H1 (cell line): Measurements from ENCODE around the gene STK32C. TPM values are rescaled to one million over a fixed set of nuclear protein-coding genes. Genes with fewer than 3 reads are reported as not detected.

Source experiments
- CTCF ChIA-PET: fragments of 300-600 bp; sonication (Branson Sonifier 250); formaldehyde crosslinking; loops from one replicate; lab custom pipeline; 2021; ENCODE audit not compliant: partially characterized antibody; lab: Charles Lee
- POLR2A ChIA-PET: fragments of 300-600 bp; sonication (Branson Sonifier 250); formaldehyde crosslinking; loops from one replicate; lab custom pipeline; 2021; ENCODE audit warnings: inconsistent platforms; ENCODE audit not compliant: partially characterized antibody; lab: Charles Lee
- DNase-seq, 2 experiments: peaks; one replicate each; pipeline versions ENCODE4 v3.0.0 to v3.0.0-alpha.2; 2010 to 2022; ENCODE audit warnings: low spot score in 2 of 2, low read depth in 1 of 2, mixed read lengths in 1 of 2
- FAIRE-seq: peaks from 2 replicates; lab custom pipeline; 2011; peaks lifted over from hg19 to GRCh38; lab: Jason Lieb, UNC
- H2AFZ ChIP-seq: 2 replicates; pipeline ENCODE4 v1.8.1; 2012; ENCODE audit warnings: low read length, inconsistent platforms
- H2AK5ac ChIP-seq: 2 replicates; pipeline ENCODE4 v1.6.1; 2013; ENCODE audit warnings: low read depth, low read length
- H2BK120ac ChIP-seq: replicated peaks from 2 replicates; pipeline ENCODE3; 2013; ENCODE audit warnings: low read depth, low read length, inconsistent platforms
- H2BK12ac ChIP-seq: 2 replicates; pipeline ENCODE4 v1.6.1; 2013; ENCODE audit warnings: low read depth, low read length
- H2BK15ac ChIP-seq: 2 replicates; pipeline ENCODE4 v1.6.1; 2013; ENCODE audit warnings: low read length
- H2BK20ac ChIP-seq: 2 replicates; pipeline ENCODE4 v1.6.1; 2013; ENCODE audit warnings: low read length
- H2BK5ac ChIP-seq: 2 replicates; pipeline ENCODE4 v1.6.1; 2013; ENCODE audit warnings: low read depth, low read length
- H3K14ac ChIP-seq: 2 replicates; pipeline ENCODE4 v1.6.1; 2013; ENCODE audit warnings: inconsistent platforms; ENCODE audit not compliant: insufficient read length
- H3K18ac ChIP-seq: 2 replicates; pipeline ENCODE4 v1.6.1; 2013; ENCODE audit warnings: low read length; ENCODE audit errors: extremely low read depth
- H3K23ac ChIP-seq: 2 replicates; pipeline ENCODE4 v1.6.1; 2013; ENCODE audit warnings: inconsistent platforms; ENCODE audit not compliant: insufficient read length
- H3K23me2 ChIP-seq: 2 replicates; pipeline ENCODE4 v1.6.1; 2013; ENCODE audit warnings: low read depth, low read length
- H3K27ac ChIP-seq: 2 replicates; pipeline ENCODE4 v1.6.1; 2011; ENCODE audit warnings: low read depth, low read length, inconsistent platforms
- H3K27me3 ChIP-seq, 4 experiments: replicated peaks in 1 of 4; 1 replicate in 1 of 4; 2 replicates in 3 of 4; pipeline versions ENCODE4 v1.6.1 to v1.8.1; 2011 to 2013; ENCODE audit warnings: low read length in 3 of 4, mild to moderate bottlenecking in 3 of 4, inconsistent platforms in 2 of 4, mixed read lengths in 2 of 4, moderate library complexity in 1 of 4; ENCODE audit not compliant: control insufficient read depth in 3 of 4, insufficient read depth in 3 of 4; ENCODE audit errors: extremely low read depth in 1 of 4
- H3K36me3 ChIP-seq, 4 experiments: 2 replicates each; pipeline versions ENCODE4 v1.6.1 to v1.8.1; 2011 to 2013; ENCODE audit warnings: mild to moderate bottlenecking in 4 of 4, low read length in 3 of 4, moderate library complexity in 2 of 4, control low read depth in 1 of 4, inconsistent platforms in 1 of 4; ENCODE audit not compliant: insufficient read depth in 4 of 4, control insufficient read depth in 2 of 4
- H3K4ac ChIP-seq: replicated peaks from 2 replicates; pipeline ENCODE3; 2013; ENCODE audit warnings: low read length, low read depth, mixed read lengths, inconsistent platforms; ENCODE audit not compliant: insufficient read length
- H3K4me1 ChIP-seq, 4 experiments: replicated peaks in 1 of 4; 1 replicate in 1 of 4; 2 replicates in 3 of 4; pipeline versions ENCODE4 v1.6.1 to v1.8.1; 2011 to 2013; ENCODE audit warnings: low read length in 3 of 4, inconsistent platforms in 2 of 4, mixed read lengths in 1 of 4; ENCODE audit not compliant: insufficient read depth in 4 of 4, control insufficient read depth in 3 of 4
- H3K4me2 ChIP-seq, 2 experiments: 2 replicates each; pipeline versions ENCODE4 v1.6.1 to v1.8.1; 2011 to 2013; ENCODE audit warnings: low read depth in 2 of 2, low read length in 2 of 2, control low read depth in 1 of 2, inconsistent platforms in 1 of 2, mild to moderate bottlenecking in 1 of 2; ENCODE audit not compliant: insufficient read depth in 1 of 2
- H3K4me3 ChIP-seq, 4 experiments: fragments of 200-600, 300-600 bp in 1 of 4; sonication (generic), shearing (Covaris generic), sonication (Bioruptor Twin) in 1 of 4; 2 replicates each; pipeline versions ENCODE4 v1.5.1 to v1.8.1; 2011 to 2016; ENCODE audit warnings: low read length in 4 of 4, low read depth in 3 of 4, control low read depth in 2 of 4, inconsistent platforms in 2 of 4, mild to moderate bottlenecking in 2 of 4, mixed read lengths in 1 of 4, moderate library complexity in 1 of 4; ENCODE audit not compliant: insufficient read depth in 2 of 4; ENCODE audit errors: extremely low read depth in 1 of 4
- H3K56ac ChIP-seq: replicated peaks from 2 replicates; pipeline ENCODE3; 2013; ENCODE audit warnings: low read depth, mild to moderate bottlenecking, mixed read lengths, low read length, inconsistent platforms; ENCODE audit not compliant: insufficient read length
- H3K79me1 ChIP-seq: 2 replicates; pipeline ENCODE4 v1.6.1; 2013; ENCODE audit warnings: low read depth, low read length, control low read depth
- H3K79me2 ChIP-seq, 2 experiments: 2 replicates each; pipeline versions ENCODE4 v1.6.1 to v1.8.1; 2012 to 2013; ENCODE audit warnings: low read length in 2 of 2, mild to moderate bottlenecking in 2 of 2, inconsistent platforms in 1 of 2; ENCODE audit not compliant: insufficient read depth in 2 of 2, control insufficient read depth in 1 of 2
- H3K9ac ChIP-seq, 4 experiments: replicated peaks in 1 of 4; 1 replicate in 1 of 4; 2 replicates in 3 of 4; pipeline versions ENCODE4 v1.6.1 to v1.8.1; 2011 to 2013; ENCODE audit warnings: low read depth in 3 of 4, low read length in 3 of 4, control low read depth in 2 of 4, mild to moderate bottlenecking in 2 of 4, moderate library complexity in 2 of 4, inconsistent platforms in 1 of 4; ENCODE audit errors: extremely low read depth in 1 of 4
- H3K9me3 ChIP-seq, 2 experiments: 2 replicates each; pipeline versions ENCODE4 v1.6.1 to v1.8.1; 2012 to 2013; ENCODE audit warnings: mild to moderate bottlenecking in 2 of 2, moderate library complexity in 2 of 2, control low read depth in 1 of 2, inconsistent platforms in 1 of 2, low read depth in 1 of 2, low read length in 1 of 2, mixed read lengths in 1 of 2; ENCODE audit not compliant: insufficient read depth in 2 of 2
- H4K20me1 ChIP-seq, 2 experiments: replicated peaks in 1 of 2; 2 replicates each; pipeline versions ENCODE3 to v1.8.1; 2011 to 2013; ENCODE audit warnings: inconsistent platforms in 2 of 2, low read length in 2 of 2, mild to moderate bottlenecking in 1 of 2; ENCODE audit not compliant: insufficient read depth in 2 of 2, control insufficient read depth in 1 of 2
- H4K5ac ChIP-seq: 2 replicates; pipeline ENCODE4 v1.6.1; 2013; ENCODE audit warnings: low read length, low read depth, mixed read lengths, inconsistent platforms; ENCODE audit not compliant: insufficient read length
- H4K8ac ChIP-seq: 2 replicates; pipeline ENCODE4 v1.8.0; 2013; ENCODE audit warnings: mild to moderate bottlenecking, moderate library complexity, low read length, inconsistent platforms; ENCODE audit not compliant: insufficient read depth; ENCODE audit errors: extremely low read depth
- H4K91ac ChIP-seq: replicated peaks from 2 replicates; pipeline ENCODE3; 2013; ENCODE audit warnings: low read length, mixed read lengths, inconsistent platforms; ENCODE audit not compliant: insufficient read length
- CREB1 ChIP-seq: IDR thresholded peaks from 2 replicates; pipeline ENCODE4 v1.6.1; 2012; ENCODE audit warnings: inconsistent platforms
- EP300 ChIP-seq, 2 experiments: IDR thresholded peaks; 1 replicate in 1 of 2; 2 replicates in 1 of 2; pipeline ENCODE4 v1.6.1; 2011 to 2012; ENCODE audit warnings: low read depth in 2 of 2, low read length in 2 of 2, mild to moderate bottlenecking in 2 of 2, borderline replicate concordance in 1 of 2, inconsistent platforms in 1 of 2, moderate library complexity in 1 of 2
- HDAC2 ChIP-seq, 2 experiments: fragments of 300-600 bp in 1 of 2; sonication (generic) in 1 of 2; IDR thresholded peaks; 2 replicates each; pipeline ENCODE4 v1.6.1; 2011 to 2012; ENCODE audit warnings: low read depth in 2 of 2, low read length in 2 of 2, mild to moderate bottlenecking in 2 of 2, moderate library complexity in 2 of 2, borderline replicate concordance in 1 of 2, inconsistent platforms in 1 of 2
- RBBP5 ChIP-seq: IDR thresholded peaks from 2 replicates; pipeline ENCODE4 v1.7.1; 2012; ENCODE audit warnings: low read depth, mild to moderate bottlenecking, inconsistent platforms, low read length, moderate library complexity, borderline replicate concordance
- RXRA ChIP-seq: IDR thresholded peaks from 2 replicates; pipeline ENCODE4 v1.6.1; 2011; ENCODE audit warnings: low read depth, mild to moderate bottlenecking, low read length, moderate library complexity; ENCODE audit not compliant: insufficient read depth
- TCF12 ChIP-seq: IDR thresholded peaks from 2 replicates; pipeline ENCODE4 v1.6.1; 2011; ENCODE audit warnings: low read depth, mild to moderate bottlenecking, low read length
- WGBS, 2 experiments: shearing (Covaris generic) in 1 of 2; methylation state at CpG; one replicate each; pipeline versions ENCODE4 v1.1.6 to v1.1.7; 2013 to 2015; ENCODE audit warnings: low lambda C conversion rate in 2 of 2, mixed read lengths in 2 of 2, inconsistent platforms in 1 of 2, low coverage in 1 of 2, missing lambda C conversion rate in 1 of 2; ENCODE audit not compliant: insufficient replicate concordance in 2 of 2, insufficient coverage in 1 of 2, insufficient read length in 1 of 2; ENCODE audit errors: extremely low coverage in 1 of 2, missing lambda C conversion rate in 1 of 2; 5-methylcytosine and 5-hydroxymethylcytosine counted together
- polyA plus RNA-seq, 7 experiments: library from polyadenylated mRNA; depleted of rRNA in 3 of 7; stranded (reverse) in 5 of 7; unstranded in 2 of 7; fragments of >200 nt in 5 of 7; fragments of 200-250 nt in 2 of 7; gene quantifications; 1 replicate in 5 of 7; 2 replicates in 1 of 7; 4 replicates in 1 of 7; pipeline versions ENCODE4 v1.2.1 to v1.2.3, GENCODE V29; 2011 to 2013; ENCODE audit warnings: missing spikeins in 2 of 7, mixed read lengths in 2 of 7
- total RNA-seq: library from RNA; stranded (reverse); fragmentation: NEBNext Ultra II Directional; extraction: Animal tissue kit (Norgen Biotek cat#: 25700); gene quantifications from 2 replicates; pipeline ENCODE4 v1.2.1, GENCODE V29; 2021
- TF ChIP-seq, protein P1 (sequence below): IDR thresholded peaks from 2 replicates; pipeline ENCODE4 v1.6.1; 2012; ENCODE audit warnings: inconsistent platforms
- TF ChIP-seq, protein P2 (sequence below): IDR thresholded peaks from 2 replicates; pipeline ENCODE4 v1.6.1; 2011; ENCODE audit warnings: low read length, improper control_type of control experiment
- TF ChIP-seq, protein P3 (sequence below), 3 experiments: IDR thresholded peaks; 1 replicate in 2 of 3; 2 replicates in 1 of 3; pipeline versions ENCODE4 v1.5.1 to v1.6.1; 2011; ENCODE audit warnings: low read length in 3 of 3, mild to moderate bottlenecking in 3 of 3, inconsistent platforms in 2 of 3, low read depth in 1 of 3, moderate library complexity in 1 of 3; ENCODE audit not compliant: insufficient read depth in 1 of 3; ENCODE audit errors: control extremely low read depth in 1 of 3

STK32C gene
- total and polyA plus RNA-seq, 2 of the 8 experiments (the other 6 are each of a cell fraction or from before 2014, with no cell fraction given): 10.6 to 15.6 TPM

DNA sequence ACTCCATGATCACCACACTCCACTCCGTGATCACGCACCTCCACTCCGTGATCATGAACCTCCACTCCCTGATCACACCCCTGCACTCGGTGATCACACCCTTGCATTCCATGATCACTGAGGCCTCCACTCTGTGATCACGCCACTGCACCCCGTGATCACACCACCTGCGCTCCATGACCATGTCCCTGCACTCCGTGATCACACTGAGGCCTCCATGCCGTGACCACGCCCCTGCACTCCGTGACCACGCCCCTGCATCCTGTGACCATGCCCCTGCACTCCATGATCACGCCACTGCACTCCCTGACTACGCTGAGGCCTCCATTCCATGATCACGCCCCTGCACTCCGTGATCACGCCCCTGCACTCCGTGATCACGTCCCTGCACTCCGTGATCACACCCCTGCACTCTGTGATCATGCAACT lies 27.1 kb downstream of the STK32C start:
- no peaks in the 10 kb centered on the region for H3K36me3 ChIP-seq
- peaks cover 0 to 2% (median 0%) of the 10 kb centered on the region in 4 experiments; a peak in 1 of 7 replicates for H3K4me1 ChIP-seq
- POLR2A ChIA-PET: no interaction called here
- no peak overlapping the region for H3K9ac ChIP-seq
- H3K79me1 ChIP-seq: no peaks in the 10 kb centered on the region; the same call in 1 of the 2 replicates
- no peak overlapping the region for H3K4me2 ChIP-seq
- no peak for FAIRE-seq
- no peak overlapping the region for H4K91ac ChIP-seq
- H2BK15ac ChIP-seq: no peak overlapping the region
- no peaks in the 10 kb centered on the region for H3K79me2 ChIP-seq
- no peak overlapping the region for H3K4ac ChIP-seq
- H2AK5ac ChIP-seq: peak overlapping the region; percentile 77; the same call in 1 of the 2 replicates
- H4K20me1 ChIP-seq: peaks cover 0 to 8% of the 10 kb centered on the region in 2 experiments
- WGBS, 2 experiments: 91% methylated on average over 20 of the region's 20 CpGs; no CpG with 5 or more reads in 1 of the 2 experiments
- H2AFZ ChIP-seq: no peak overlapping the region
- H3K27me3 ChIP-seq: no peaks in the 10 kb centered on the region
- peak overlapping the region; percentile 17; the same call in 1 of the 2 replicates for H2BK5ac ChIP-seq
- H2BK20ac ChIP-seq: no peak overlapping the region
- H3K23me2 ChIP-seq: no peaks in the 10 kb centered on the region
- no peak overlapping the region for H3K23ac ChIP-seq
- no peak overlapping the region for H3K18ac ChIP-seq
- no peak overlapping the region for H2BK120ac ChIP-seq
- no peak overlapping the region for H2BK12ac ChIP-seq
- no peak overlapping the region for H3K14ac ChIP-seq
- no peak for DNase-seq
- no peak overlapping the region for H3K56ac ChIP-seq
- no peak overlapping the region for H3K4me3 ChIP-seq
- H4K8ac ChIP-seq: no peak overlapping the region; the same call in none of the 2 replicates
- H3K9me3 ChIP-seq: no peaks in the 10 kb centered on the region; a peak in 1 of 4 replicates
- H4K5ac ChIP-seq: no peak overlapping the region
- CTCF ChIA-PET: interaction anchor here (0.7 to 2.3 kb wide), 3 partner anchors 20 to 80 kb away, joined by 4 to 9 read pairs (median 5); no protein-coding TSS in a partner anchor
- H3K27ac ChIP-seq: no peak overlapping the region
- TF ChIP-seq, protein P1, sequence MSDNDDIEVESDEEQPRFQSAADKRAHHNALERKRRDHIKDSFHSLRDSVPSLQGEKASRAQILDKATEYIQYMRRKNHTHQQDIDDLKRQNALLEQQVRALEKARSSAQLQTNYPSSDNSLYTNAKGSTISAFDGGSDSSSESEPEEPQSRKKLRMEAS: no peak
- TF ChIP-seq HDAC2 (IDR thresholded peaks at IDR 0.05; ENCODE audit: borderline replicate concordance in 1 of 2, low read depth in 2 of 2, low read length in 2 of 2): no peak
- TF ChIP-seq CREB1: no peak
- no peak for TF ChIP-seq EP300 (IDR thresholded peaks at IDR 0.05; ENCODE audit: borderline replicate concordance in 1 of 2, low read depth in 2 of 2, low read length in 2 of 2)
- TF ChIP-seq, protein P2, sequence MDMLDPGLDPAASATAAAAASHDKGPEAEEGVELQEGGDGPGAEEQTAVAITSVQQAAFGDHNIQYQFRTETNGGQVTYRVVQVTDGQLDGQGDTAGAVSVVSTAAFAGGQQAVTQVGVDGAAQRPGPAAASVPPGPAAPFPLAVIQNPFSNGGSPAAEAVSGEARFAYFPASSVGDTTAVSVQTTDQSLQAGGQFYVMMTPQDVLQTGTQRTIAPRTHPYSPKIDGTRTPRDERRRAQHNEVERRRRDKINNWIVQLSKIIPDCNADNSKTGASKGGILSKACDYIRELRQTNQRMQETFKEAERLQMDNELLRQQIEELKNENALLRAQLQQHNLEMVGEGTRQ: no peak
- no peak for TF ChIP-seq RBBP5
- TF ChIP-seq TCF12: no peak
- no peak for TF ChIP-seq RXRA
- TF ChIP-seq, protein P3, sequence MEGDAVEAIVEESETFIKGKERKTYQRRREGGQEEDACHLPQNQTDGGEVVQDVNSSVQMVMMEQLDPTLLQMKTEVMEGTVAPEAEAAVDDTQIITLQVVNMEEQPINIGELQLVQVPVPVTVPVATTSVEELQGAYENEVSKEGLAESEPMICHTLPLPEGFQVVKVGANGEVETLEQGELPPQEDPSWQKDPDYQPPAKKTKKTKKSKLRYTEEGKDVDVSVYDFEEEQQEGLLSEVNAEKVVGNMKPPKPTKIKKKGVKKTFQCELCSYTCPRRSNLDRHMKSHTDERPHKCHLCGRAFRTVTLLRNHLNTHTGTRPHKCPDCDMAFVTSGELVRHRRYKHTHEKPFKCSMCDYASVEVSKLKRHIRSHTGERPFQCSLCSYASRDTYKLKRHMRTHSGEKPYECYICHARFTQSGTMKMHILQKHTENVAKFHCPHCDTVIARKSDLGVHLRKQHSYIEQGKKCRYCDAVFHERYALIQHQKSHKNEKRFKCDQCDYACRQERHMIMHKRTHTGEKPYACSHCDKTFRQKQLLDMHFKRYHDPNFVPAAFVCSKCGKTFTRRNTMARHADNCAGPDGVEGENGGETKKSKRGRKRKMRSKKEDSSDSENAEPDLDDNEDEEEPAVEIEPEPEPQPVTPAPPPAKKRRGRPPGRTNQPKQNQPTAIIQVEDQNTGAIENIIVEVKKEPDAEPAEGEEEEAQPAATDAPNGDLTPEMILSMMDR (IDR thresholded peaks at IDR 0.05; ENCODE audit: control extremely low read depth in 1 of 3, insufficient read depth in 1 of 3, low read depth in 1 of 3, low read length in 3 of 3): no peak
